ENCODE results near the gene LGI4.

GRCh38 chr19:35125270-35125717 lies 9.6 kb downstream of the LGI4 start:
- TF ChIP-seq CTCF (conservative IDR thresholded peaks at IDR 0.05 in 1 of 2, IDR thresholded peaks at IDR 0.05 in 1 of 2; ENCODE audit: low read depth in 1 of 2, low read length in 2 of 2) = no peak
- no peak for TF ChIP-seq EZH2 (IDR thresholded peaks at IDR 0.05; ENCODE audit: low read length, missing control alignments)
